Omental fat pad (tissue), 4 donors: Measurements from ENCODE around the gene ARHGAP28. TPM values are rescaled to one million over a fixed set of nuclear protein-coding genes. Genes with fewer than 3 reads are reported as not detected.

Experiments
- ATAC-seq: fragments of 150-250 bp; one replicate; pipeline ENCODE4 v1.9.1; 2016; ENCODE audit warnings: mild to moderate bottlenecking, moderate library complexity; ENCODE audit not compliant: low FRiP score
- DNase-seq: peaks from one replicate; pipeline ENCODE4 v3.0.0-alpha.2; 2019; ENCODE audit warnings: low spot score
- CTCF ChIP-seq, 3 donors: fragments of 450-650 bp; IDR thresholded peaks; one replicate each; pipeline ENCODE4 v1.5.1; 2016 to 2017; ENCODE audit warnings: antibody characterized with exemption in 3 of 3, mild to moderate bottlenecking in 3 of 3, moderate library complexity in 2 of 3
- total RNA-seq, 4 donors: library from RNA; depleted of rRNA; stranded (reverse); fragments of >200 nt; gene quantifications; one replicate each; pipeline ENCODE4 v1.1.0, GENCODE V29; 2016

Gene ARHGAP28
- total RNA-seq, 4 donors from 2014 or later: 4.7 to 23.7 (median 10.4) TPM

- DNase-seq: no peak
- TF ChIP-seq CTCF (IDR thresholded peaks at IDR 0.05): no peak
- ATAC-seq: no peak
Observed at GRCh38 chr18:6759579-6759978, 30.1 kb downstream of the ARHGAP28 start.

GRCh38 chr18:6763524-6763923 is 34.0 kb downstream of the ARHGAP28 start:
- ATAC-seq (no peak), DNase-seq (no peak)
- no peak for TF ChIP-seq CTCF (IDR thresholded peaks at IDR 0.05)

- DNase-seq: no peak
- no peak for TF ChIP-seq CTCF (IDR thresholded peaks at IDR 0.05)
- no peak for ATAC-seq
Observed at GRCh38 chr18:6764382-6764781, 34.9 kb downstream of the ARHGAP28 start.

GRCh38 chr18:6773777-6774176 is 44.3 kb downstream of the ARHGAP28 start:
- no peak for ATAC-seq
- no peak for TF ChIP-seq CTCF (IDR thresholded peaks at IDR 0.05)
- DNase-seq: no peak

GRCh38 chr18:6775237-6775636 is 45.7 kb downstream of the ARHGAP28 start:
- no peak for TF ChIP-seq CTCF (IDR thresholded peaks at IDR 0.05)
- DNase-seq: no peak
- ATAC-seq: no peak

- no peak for TF ChIP-seq CTCF (IDR thresholded peaks at IDR 0.05)
- DNase-seq: no peak
- ATAC-seq: no peak
Observed at GRCh38 chr18:6775702-6776101, 46.2 kb downstream of the ARHGAP28 start.

- DNase-seq: no peak
- ATAC-seq: peak; percentile 84
- TF ChIP-seq CTCF (IDR thresholded peaks at IDR 0.05): no peak
Observed at GRCh38 chr18:6776188-6776587, 46.7 kb downstream of the ARHGAP28 start.
